SU-DHL-6 (cell line): ENCODE measurements around the gene C2orf49.

Experiments
- H2AFZ ChIP-seq: fragments of 200-600 bp; sonication (generic); 2 replicates; pipeline ENCODE4 v1.6.1; 2014; ENCODE audit warnings: low read depth, mild to moderate bottlenecking, moderate library complexity, mixed read lengths, antibody characterized with exemption, low read length; ENCODE audit not compliant: severe bottlenecking
- H3F3A ChIP-seq: fragments of 200-600 bp; shearing (Covaris generic); 2 replicates; pipeline ENCODE4 v1.6.0; 2016; ENCODE audit warnings: antibody characterized with exemption, mild to moderate bottlenecking; ENCODE audit not compliant: insufficient read depth
- H3K27ac ChIP-seq: fragments of 200-600 bp; sonication (generic); 2 replicates; pipeline ENCODE4 v1.5.1; 2016; ENCODE audit warnings: low read depth, mild to moderate bottlenecking, low read length, moderate library complexity, mixed read lengths
- H3K27me3 ChIP-seq: fragments of 200-600 bp; sonication (generic), shearing (Covaris generic); 2 replicates; pipeline ENCODE4 v1.6.0; 2014; ENCODE audit warnings: mild to moderate bottlenecking, low read length
- H3K36me3 ChIP-seq: fragments of 200-600 bp; sonication (generic); 2 replicates; pipeline ENCODE4 v1.6.1; 2014; ENCODE audit warnings: mild to moderate bottlenecking, low read length, mixed read lengths
- H3K4me2 ChIP-seq: fragments of 300-600, 200-600 bp; shearing (Covaris generic), sonication (generic); 2 replicates; pipeline ENCODE4 v1.6.0; 2014; ENCODE audit warnings: low read length, low read depth, mild to moderate bottlenecking; ENCODE audit not compliant: poor library complexity, severe bottlenecking
- H3K4me3 ChIP-seq: fragments of 200-600 bp; sonication (generic); 2 replicates; pipeline ENCODE4 v1.5.1; 2014; ENCODE audit warnings: antibody characterized with exemption, low read length, mild to moderate bottlenecking, mixed read lengths; ENCODE audit not compliant: insufficient read depth, poor library complexity, severe bottlenecking
- H3K79me2 ChIP-seq: fragments of 200-600 bp; sonication (generic); 2 replicates; pipeline ENCODE4 v1.6.1; 2014; ENCODE audit warnings: mild to moderate bottlenecking, low read length, moderate library complexity; ENCODE audit not compliant: insufficient read depth
- H3K9ac ChIP-seq: fragments of 200-600 bp; sonication (generic); 2 replicates; pipeline ENCODE4 v1.7.0; 2014; ENCODE audit warnings: mild to moderate bottlenecking, low read length
- H3K9me2 ChIP-seq: fragments of 200-600 bp; sonication (generic); replicated peaks from 2 replicates; pipeline ENCODE4 v1.6.1; 2014; ENCODE audit warnings: low read length; ENCODE audit not compliant: insufficient read depth
- H3K9me3 ChIP-seq: fragments of 200-600 bp; sonication (generic); 2 replicates; pipeline ENCODE4 v1.6.1; 2014; ENCODE audit warnings: low read length, mixed read lengths; ENCODE audit not compliant: insufficient read depth
- H4K20me1 ChIP-seq: fragments of 200-600 bp; sonication (generic); 2 replicates; pipeline ENCODE4 v1.6.1; 2014; ENCODE audit warnings: low read depth, mild to moderate bottlenecking, antibody characterized with exemption, low read length, moderate library complexity, mixed read lengths
- CTCF ChIP-seq: fragments of 200-600 bp; sonication (generic); IDR thresholded peaks from one replicate; pipeline ENCODE4 v1.5.1; 2017; ENCODE audit warnings: antibody characterized with exemption, mild to moderate bottlenecking, low read length, moderate library complexity; ENCODE audit not compliant: insufficient read depth, poor library complexity, severe bottlenecking
- EZH2phosphoT487 ChIP-seq: fragments of 200-600 bp; sonication (generic), shearing (Covaris generic); conservative IDR thresholded peaks from 2 replicates; pipeline ENCODE4 v1.6.1; 2018; ENCODE audit warnings: mild to moderate bottlenecking, antibody characterized with exemption, low read length, moderate library complexity, mixed read lengths

C2orf49 gene

GRCh38 chr2:105329197-105329554, 8.2 kb upstream of the C2orf49 start:
- H3K36me3 ChIP-seq = no peaks in the 10 kb centered on the region
- TF ChIP-seq CTCF (no peak), EZH2phosphoT487 (no peak)
- peak overlapping the region; percentile 32 for H2AFZ ChIP-seq
- peaks cover 14% of the 10 kb centered on the region for H3F3A ChIP-seq
- H3K27ac ChIP-seq = peak overlapping the region; percentile 32
- H3K9me3 ChIP-seq = no peaks in the 10 kb centered on the region
- no peaks in the 10 kb centered on the region for H4K20me1 ChIP-seq
- no peaks in the 10 kb centered on the region for H3K9me2 ChIP-seq
- H3K9ac ChIP-seq = peak overlapping the region; percentile 77
- H3K79me2 ChIP-seq = peaks cover 51% of the 10 kb centered on the region
- peak overlapping the region; percentile 85 for H3K4me2 ChIP-seq
- peak overlapping the region; percentile 73 for H3K4me3 ChIP-seq
- no peaks in the 10 kb centered on the region for H3K27me3 ChIP-seq

- Histone ChIP-seq H3K9me3 (no peaks in the 10 kb centered on the region), H3K4me2 (peak within 1 kb of the TSS; percentile 85), H3F3A (peaks cover 13% of the 10 kb centered on the region), H3K9me2 (no peaks in the 10 kb centered on the region), H2AFZ (peak within 1 kb of the TSS; percentile 77), H3K9ac (peak within 1 kb of the TSS; percentile 77), H4K20me1 (no peaks in the 10 kb centered on the region), H3K4me3 (peak within 1 kb of the TSS; percentile 73), H3K36me3 (no peaks in the 10 kb centered on the region), H3K27me3 (no peaks in the 10 kb centered on the region), H3K79me2 (peaks cover 44% of the 10 kb centered on the region), H3K27ac (peak within 1 kb of the TSS; percentile 52)
- TF ChIP-seq CTCF (no peak), EZH2phosphoT487 (no peak)
These were observed 7.5 kb upstream of the C2orf49 start, which contains the start of gene TGFBRAP1 for GRCh38 chr2:105329561-105330495. Gene TGFBRAP1 (minus strand): TSS chr2:105329735. CDS start chr2:105308301, 21,434 bp downstream.

DNA sequence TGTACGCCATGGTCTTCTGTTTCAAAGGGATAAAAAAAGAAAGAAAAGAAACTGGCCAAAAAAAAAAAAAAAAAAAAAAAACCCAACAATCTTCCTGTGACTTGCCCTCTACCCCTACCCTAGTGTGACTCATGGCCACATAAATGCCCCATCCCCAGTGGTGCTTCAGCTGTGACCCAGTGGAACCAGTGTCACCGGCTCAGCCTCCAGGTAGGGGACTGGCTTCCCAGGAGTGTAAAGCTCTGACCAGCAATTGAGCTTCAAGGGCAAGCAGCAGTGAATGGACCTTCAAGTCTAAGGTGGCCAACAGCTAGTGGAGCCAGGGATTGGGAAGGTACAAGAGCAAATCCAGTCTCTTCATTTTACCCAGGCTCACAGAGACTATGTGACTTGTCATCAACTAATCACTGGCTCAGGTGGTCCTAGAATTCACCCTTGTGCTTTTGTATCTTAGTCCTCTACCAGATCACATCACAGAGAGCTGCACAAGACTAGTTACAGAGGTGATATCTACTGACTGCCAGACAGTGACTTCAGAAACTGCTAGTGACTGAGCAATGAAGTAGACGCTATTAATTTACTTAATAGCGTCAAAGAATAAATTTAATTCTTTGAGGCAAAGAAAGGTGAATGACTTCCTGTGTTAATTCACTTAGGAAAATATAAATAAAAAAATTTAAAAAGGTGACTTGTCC, 6.5 kb upstream of the C2orf49 start:
- Histone ChIP-seq H2AFZ (peak overlapping the region; percentile 77), H4K20me1 (no peaks in the 10 kb centered on the region), H3F3A (peaks cover 13% of the 10 kb centered on the region), H3K9ac (peak overlapping the region; percentile 67; the same call in 1 of the 2 replicates), H3K4me2 (peak overlapping the region; percentile 58), H3K27ac (no peak overlapping the region), H3K27me3 (no peaks in the 10 kb centered on the region), H3K4me3 (no peak overlapping the region), H3K9me3 (no peaks in the 10 kb centered on the region), H3K9me2 (no peaks in the 10 kb centered on the region), H3K36me3 (no peaks in the 10 kb centered on the region), H3K79me2 (peaks cover 34% of the 10 kb centered on the region)
- no peak for TF ChIP-seq CTCF
- no peak for TF ChIP-seq EZH2phosphoT487
